Measurements from ENCODE around the gene SNAPC2. TPM values are rescaled to one million over a fixed set of nuclear protein-coding genes. Genes with fewer than 3 reads are reported as not detected.

Gene SNAPC2
- total and polyA plus RNA-seq, 2 experiments from 2014 or later: 33.7 to 47.2 TPM

- DNase-seq: no peak
- Histone ChIP-seq H3K4me1 (ENCODE audit: insufficient read depth) (no peaks in the 10 kb centered on the region), H3K4me2 (ENCODE audit: unreplicated experiment) (no peak overlapping the region), H3K27me3 (replicated peaks; ENCODE audit: insufficient read depth) (no peaks in the 10 kb centered on the region), H3K9me3 (ENCODE audit: low read depth) (no peaks in the 10 kb centered on the region), H2AFZ (no peak overlapping the region), H3K9ac (no peak overlapping the region), H3K4me3 (no peak overlapping the region), H3K27ac (no peak overlapping the region), H4K20me1 (ENCODE audit: insufficient read depth) (no peaks in the 10 kb centered on the region), H3K36me3 (ENCODE audit: low read depth) (no peaks in the 10 kb centered on the region), H3K9me2 (ENCODE audit: insufficient read depth) (no peaks in the 10 kb centered on the region), H3F3A (ENCODE audit: insufficient read depth) (no peaks in the 10 kb centered on the region), H3K79me2 (ENCODE audit: insufficient read depth) (no peaks in the 10 kb centered on the region)
- in situ Hi-C loops (cut with MboI): no loop called here
- WGBS, 2 experiments (ENCODE audit: low coverage in 1 of 2, low lambda C conversion rate in 2 of 2, missing lambda C conversion rate in 2 of 2): 85 to 90% methylated on average over 13 of the region's 13 CpGs
- TF ChIP-seq EZH2 (IDR thresholded peaks at IDR 0.05; ENCODE audit: insufficient read depth, poor library complexity, severe bottlenecking) (no peak), EZH2phosphoT487 (IDR thresholded peaks at IDR 0.05; ENCODE audit: insufficient read depth, low read depth) (no peak)
Observed at GRCh38 chr19:7895565-7895964, 24.6 kb upstream of the SNAPC2 start.

- H3K9me3 ChIP-seq (ENCODE audit: low read depth): no peaks in the 10 kb centered on the region
- no peaks in the 10 kb centered on the region for H3K36me3 ChIP-seq (ENCODE audit: low read depth)
- no peak overlapping the region for H3K27ac ChIP-seq
- H3K9ac ChIP-seq: no peak overlapping the region
- H2AFZ ChIP-seq: no peak overlapping the region
- H3K9me2 ChIP-seq (ENCODE audit: insufficient read depth): no peaks in the 10 kb centered on the region
- H3K4me2 ChIP-seq (ENCODE audit: unreplicated experiment): no peak overlapping the region
- H3K4me1 ChIP-seq (ENCODE audit: insufficient read depth): 0 out of 2 replicates have a peak, but pooled peaks cover under 1% of the 10 kb centered on the region
- no peak for DNase-seq
- H4K20me1 ChIP-seq (ENCODE audit: insufficient read depth): no peaks in the 10 kb centered on the region
- TF ChIP-seq EZH2 (IDR thresholded peaks at IDR 0.05; ENCODE audit: insufficient read depth, poor library complexity, severe bottlenecking) (no peak), EZH2phosphoT487 (IDR thresholded peaks at IDR 0.05; ENCODE audit: insufficient read depth, low read depth) (no peak)
- H3F3A ChIP-seq (ENCODE audit: insufficient read depth): no peaks in the 10 kb centered on the region
- no peaks in the 10 kb centered on the region for H3K27me3 ChIP-seq (replicated peaks; ENCODE audit: insufficient read depth)
- 92 to 95% methylated on average over 8 to 11 of the region's 11 CpGs for WGBS, 2 experiments (ENCODE audit: low coverage in 1 of 2, low lambda C conversion rate in 2 of 2, missing lambda C conversion rate in 2 of 2)
- H3K4me3 ChIP-seq: no peak overlapping the region
- 0 out of 2 replicates have a peak, but pooled peaks cover 6% of the 10 kb centered on the region for H3K79me2 ChIP-seq (ENCODE audit: insufficient read depth)
- in situ Hi-C loops (cut with MboI): no loop called here
Observed at GRCh38 chr19:7897292-7897691, 22.8 kb upstream of the SNAPC2 start.

GRCh38 chr19:7898967-7899366 lies 21.2 kb upstream of the SNAPC2 start:
- H3K4me2 ChIP-seq (ENCODE audit: unreplicated experiment): no peak overlapping the region
- no peaks in the 10 kb centered on the region for H3K9me2 ChIP-seq (ENCODE audit: insufficient read depth)
- no peak overlapping the region for H3K9ac ChIP-seq
- H4K20me1 ChIP-seq (ENCODE audit: insufficient read depth): no peaks in the 10 kb centered on the region
- H3K27me3 ChIP-seq (replicated peaks; ENCODE audit: insufficient read depth): no peaks in the 10 kb centered on the region
- no peaks in the 10 kb centered on the region for H3K36me3 ChIP-seq (ENCODE audit: low read depth)
- no peaks in the 10 kb centered on the region for H3K9me3 ChIP-seq (ENCODE audit: low read depth)
- no peak overlapping the region for H3K27ac ChIP-seq
- no peak for TF ChIP-seq EZH2 (IDR thresholded peaks at IDR 0.05; ENCODE audit: insufficient read depth, poor library complexity, severe bottlenecking)
- TF ChIP-seq EZH2phosphoT487 (IDR thresholded peaks at IDR 0.05; ENCODE audit: insufficient read depth, low read depth): no peak
- WGBS, 2 experiments (ENCODE audit: low coverage in 1 of 2, low lambda C conversion rate in 2 of 2, missing lambda C conversion rate in 2 of 2): 96 to 98% methylated on average over 16 of the region's 16 CpGs
- 0 out of 2 replicates have a peak, but pooled peaks cover 8% of the 10 kb centered on the region for H3K79me2 ChIP-seq (ENCODE audit: insufficient read depth)
- no peak overlapping the region for H3K4me3 ChIP-seq
- H2AFZ ChIP-seq: no peak overlapping the region
- 0 out of 2 replicates have a peak, but pooled peaks cover 3% of the 10 kb centered on the region for H3K4me1 ChIP-seq (ENCODE audit: insufficient read depth)
- in situ Hi-C loops (cut with MboI): no loop called here
- DNase-seq: no peak
- H3F3A ChIP-seq (ENCODE audit: insufficient read depth): no peaks in the 10 kb centered on the region

- Histone ChIP-seq H4K20me1 (ENCODE audit: insufficient read depth) (no peaks in the 10 kb centered on the region), H3K4me3 (no peak overlapping the region), H2AFZ (no peak overlapping the region), H3K9me2 (ENCODE audit: insufficient read depth) (no peaks in the 10 kb centered on the region), H3K9ac (no peak overlapping the region), H3K79me2 (ENCODE audit: insufficient read depth) (peaks cover 16% of the 10 kb centered on the region), H3K27me3 (replicated peaks; ENCODE audit: insufficient read depth) (no peaks in the 10 kb centered on the region), H3K36me3 (ENCODE audit: low read depth) (no peaks in the 10 kb centered on the region), H3K27ac (no peak overlapping the region), H3K4me2 (ENCODE audit: unreplicated experiment) (no peak overlapping the region), H3K4me1 (ENCODE audit: insufficient read depth) (peaks cover 6% of the 10 kb centered on the region), H3K9me3 (ENCODE audit: low read depth) (no peaks in the 10 kb centered on the region), H3F3A (ENCODE audit: insufficient read depth) (no peaks in the 10 kb centered on the region)
- 91 to 92% methylated on average over 30 to 34 of the region's 34 CpGs for WGBS, 2 experiments (ENCODE audit: low coverage in 1 of 2, low lambda C conversion rate in 2 of 2, missing lambda C conversion rate in 2 of 2)
- TF ChIP-seq EZH2 (IDR thresholded peaks at IDR 0.05; ENCODE audit: insufficient read depth, poor library complexity, severe bottlenecking) (no peak), EZH2phosphoT487 (IDR thresholded peaks at IDR 0.05; ENCODE audit: insufficient read depth, low read depth) (no peak)
- in situ Hi-C loops (cut with MboI): no loop called here
- no peak for DNase-seq
Observed at GRCh38 chr19:7899751-7900378, 20.3 kb upstream of the SNAPC2 start.
